GM12864 (cell line): ENCODE data around the gene GAR1.
"Not testable (repeated sequence)": the region's sequence is repeated elsewhere in the genome, so short reads cannot be mapped to it uniquely, and the experiment has no call there.

Source experiments
- DNase-seq: peaks from one replicate; pipeline ENCODE4 v3.0.0-alpha.2; 2011; ENCODE audit warnings: low read depth
- H3K4me3 ChIP-seq: 2 replicates; pipeline ENCODE4 v1.5.1; 2011; ENCODE audit warnings: mild to moderate bottlenecking, low read depth, low read length, control low read depth
- TF ChIP-seq, protein P1 (sequence below): IDR thresholded peaks from 2 replicates; pipeline ENCODE4 v1.5.1; 2011; ENCODE audit warnings: low read depth, mild to moderate bottlenecking, moderate library complexity, low read length, control low read depth, inconsistent platforms; ENCODE audit errors: missing control alignments

The GAR1 gene

DNA sequence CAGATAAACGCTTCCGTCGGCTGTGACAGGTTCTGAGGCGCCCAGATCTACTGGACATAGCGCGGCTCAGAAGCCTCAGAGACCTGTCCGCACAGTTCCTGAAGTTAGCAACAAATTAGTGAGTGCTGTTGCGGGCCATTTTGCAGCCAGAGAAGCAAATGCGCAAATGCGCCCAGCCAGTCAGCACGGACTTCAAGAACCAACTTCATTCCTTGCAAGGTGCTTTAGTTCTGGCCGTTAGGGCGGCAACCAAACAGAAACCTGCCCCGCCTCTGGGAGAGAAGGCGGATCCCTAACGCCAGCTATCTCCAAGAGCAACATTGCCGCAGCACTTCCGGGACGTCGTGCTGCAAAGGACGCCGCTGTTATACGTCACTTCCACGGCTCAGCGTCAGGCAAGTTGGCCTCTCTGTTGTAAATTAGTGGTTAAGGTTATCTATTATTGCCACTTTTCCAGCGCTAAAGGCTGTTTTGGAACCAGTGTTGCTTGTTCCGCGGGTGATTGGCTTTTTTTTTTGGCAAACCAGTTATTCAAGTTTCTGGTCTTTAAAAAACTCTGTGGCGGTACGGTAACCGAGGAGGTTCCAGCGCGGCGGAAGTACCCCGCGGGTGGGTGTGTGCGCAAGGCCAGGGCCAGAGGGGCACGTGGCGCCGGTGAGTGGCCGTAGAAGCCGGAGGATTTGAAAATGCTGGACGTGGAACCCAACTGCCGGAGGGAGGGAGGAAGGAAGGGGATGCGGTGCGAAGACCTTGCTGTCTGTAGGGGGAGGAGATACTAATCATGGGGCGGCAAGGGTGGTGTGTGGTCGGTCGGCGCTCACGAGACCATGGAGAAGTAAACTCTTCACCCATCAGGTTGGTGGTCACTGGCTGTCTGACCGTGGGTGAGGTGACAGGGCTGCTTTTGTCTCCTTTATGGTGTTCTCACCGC, at the start of gene GAR1:
TSS of gene GAR1 (plus strand) at position 612 of the 931 bp plus-strand sequence. CDS start 403 bp downstream, outside the sequence.
- peak within 1 kb of the TSS; percentile 100 for H3K4me3 ChIP-seq
- TF ChIP-seq, protein P1, sequence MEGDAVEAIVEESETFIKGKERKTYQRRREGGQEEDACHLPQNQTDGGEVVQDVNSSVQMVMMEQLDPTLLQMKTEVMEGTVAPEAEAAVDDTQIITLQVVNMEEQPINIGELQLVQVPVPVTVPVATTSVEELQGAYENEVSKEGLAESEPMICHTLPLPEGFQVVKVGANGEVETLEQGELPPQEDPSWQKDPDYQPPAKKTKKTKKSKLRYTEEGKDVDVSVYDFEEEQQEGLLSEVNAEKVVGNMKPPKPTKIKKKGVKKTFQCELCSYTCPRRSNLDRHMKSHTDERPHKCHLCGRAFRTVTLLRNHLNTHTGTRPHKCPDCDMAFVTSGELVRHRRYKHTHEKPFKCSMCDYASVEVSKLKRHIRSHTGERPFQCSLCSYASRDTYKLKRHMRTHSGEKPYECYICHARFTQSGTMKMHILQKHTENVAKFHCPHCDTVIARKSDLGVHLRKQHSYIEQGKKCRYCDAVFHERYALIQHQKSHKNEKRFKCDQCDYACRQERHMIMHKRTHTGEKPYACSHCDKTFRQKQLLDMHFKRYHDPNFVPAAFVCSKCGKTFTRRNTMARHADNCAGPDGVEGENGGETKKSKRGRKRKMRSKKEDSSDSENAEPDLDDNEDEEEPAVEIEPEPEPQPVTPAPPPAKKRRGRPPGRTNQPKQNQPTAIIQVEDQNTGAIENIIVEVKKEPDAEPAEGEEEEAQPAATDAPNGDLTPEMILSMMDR, result no peak
- peak; percentile 86 for DNase-seq

DNA sequence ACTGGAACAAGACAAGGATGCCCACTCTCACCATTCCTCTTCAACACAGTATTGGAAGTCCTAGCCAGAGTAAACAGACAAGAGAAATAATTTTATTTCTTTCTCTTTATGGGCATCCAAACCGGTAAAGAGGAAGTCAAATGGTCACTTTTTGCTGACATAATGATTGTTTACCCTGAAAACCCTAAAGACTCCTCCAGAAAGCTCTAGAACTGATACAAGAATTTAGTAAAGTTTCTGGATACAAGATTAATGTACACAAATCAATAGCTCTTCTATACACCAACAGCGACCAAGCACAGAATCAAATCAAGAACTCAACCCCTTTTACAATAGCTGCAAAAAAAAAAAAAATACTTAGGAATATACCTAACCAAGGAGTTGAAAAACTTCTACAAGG, 33.5 kb upstream of the GAR1 start:
- DNase-seq, H3K4me3 ChIP-seq: not testable (repeated sequence)

DNA sequence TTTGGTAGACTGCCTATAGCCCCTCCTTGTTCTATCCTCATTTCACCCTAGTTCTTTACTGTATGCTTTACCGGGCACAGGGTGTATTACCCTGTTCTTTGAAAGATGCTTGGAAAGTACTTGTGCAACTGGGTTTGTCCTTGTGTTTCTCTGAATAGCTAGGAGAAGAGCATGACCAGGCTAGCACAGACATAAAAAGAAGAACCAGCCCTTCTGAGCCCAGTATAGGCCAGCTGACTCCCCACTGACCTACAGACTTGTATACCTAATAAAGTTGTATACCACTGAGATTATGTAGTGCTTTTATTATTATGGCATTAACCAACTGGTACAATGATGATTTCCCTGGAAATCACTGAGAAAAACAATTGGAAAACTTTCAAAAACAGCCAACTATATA, 28.7 kb upstream of the GAR1 start:
- TF ChIP-seq, protein P1, result no peak

DNA sequence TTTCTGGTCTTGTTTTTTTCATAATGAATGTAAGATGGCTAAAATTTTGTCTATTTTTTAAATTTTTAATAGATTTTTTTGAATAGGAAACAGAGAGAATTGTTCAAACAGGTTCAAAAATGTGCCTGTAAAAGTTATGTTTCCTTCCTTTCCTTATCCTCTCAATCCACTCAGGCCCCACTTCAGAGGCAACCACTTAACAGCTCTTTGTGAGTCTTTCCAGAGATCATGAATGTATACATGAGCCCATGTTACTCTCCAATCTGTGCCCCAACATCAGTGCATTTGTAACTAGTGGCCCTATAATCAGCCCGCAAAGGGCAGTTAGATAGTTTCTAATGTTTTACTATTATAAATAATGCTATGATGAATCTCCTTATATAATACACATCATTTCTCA, 27.8 kb upstream of the GAR1 start:
- DNase-seq, result no peak
- TF ChIP-seq, protein P1, result no peak
- no peak overlapping the region for H3K4me3 ChIP-seq

More for the DNA sequence above, 28.7 kb upstream of the GAR1 start:
- no peak for DNase-seq
- no peak overlapping the region for H3K4me3 ChIP-seq

DNA sequence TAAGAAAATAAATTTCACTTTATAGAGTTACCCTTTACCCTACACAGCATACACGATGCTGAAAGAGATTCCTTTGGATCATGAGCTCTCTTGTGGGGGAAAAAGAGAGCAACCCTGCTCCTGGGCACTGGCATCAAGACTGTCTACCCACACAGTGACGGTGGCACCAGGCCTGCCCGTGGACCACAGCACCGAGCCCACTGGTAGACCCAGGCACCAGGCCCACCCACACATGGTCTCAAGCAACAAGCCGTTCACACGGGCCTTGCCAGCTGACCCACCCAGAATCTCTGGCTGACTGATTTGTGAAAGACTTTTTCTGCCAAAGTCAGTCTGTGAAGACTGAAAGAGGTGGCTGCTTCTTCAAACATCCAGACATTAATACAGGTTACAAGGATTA, 20.5 kb upstream of the GAR1 start:
- no peak for DNase-seq
- no peak overlapping the region for H3K4me3 ChIP-seq
- TF ChIP-seq, protein P1, result no peak

DNA sequence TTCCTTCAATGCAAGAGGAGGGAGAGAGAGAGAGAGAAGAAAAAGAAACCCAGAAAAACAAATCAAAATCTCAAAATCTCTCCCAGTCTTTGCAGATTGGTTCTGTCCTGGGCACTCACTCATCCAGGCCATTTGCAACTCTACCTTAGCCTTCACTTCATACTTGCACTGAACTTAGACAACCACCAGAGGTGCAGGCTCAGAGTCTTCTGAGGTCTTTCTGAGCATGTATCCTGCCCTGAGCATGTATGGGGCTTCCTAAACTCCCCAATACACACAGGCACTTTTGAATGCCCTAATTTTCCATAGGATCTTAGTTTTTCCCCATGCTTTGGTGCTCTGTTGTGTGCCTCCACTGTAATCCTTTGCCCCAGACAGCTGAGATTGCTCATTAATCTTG, 16.7 kb upstream of the GAR1 start:
- TF ChIP-seq, protein P1, result peak; percentile 11
- DNase-seq, result no peak
- H3K4me3 ChIP-seq, result no peak overlapping the region

DNA sequence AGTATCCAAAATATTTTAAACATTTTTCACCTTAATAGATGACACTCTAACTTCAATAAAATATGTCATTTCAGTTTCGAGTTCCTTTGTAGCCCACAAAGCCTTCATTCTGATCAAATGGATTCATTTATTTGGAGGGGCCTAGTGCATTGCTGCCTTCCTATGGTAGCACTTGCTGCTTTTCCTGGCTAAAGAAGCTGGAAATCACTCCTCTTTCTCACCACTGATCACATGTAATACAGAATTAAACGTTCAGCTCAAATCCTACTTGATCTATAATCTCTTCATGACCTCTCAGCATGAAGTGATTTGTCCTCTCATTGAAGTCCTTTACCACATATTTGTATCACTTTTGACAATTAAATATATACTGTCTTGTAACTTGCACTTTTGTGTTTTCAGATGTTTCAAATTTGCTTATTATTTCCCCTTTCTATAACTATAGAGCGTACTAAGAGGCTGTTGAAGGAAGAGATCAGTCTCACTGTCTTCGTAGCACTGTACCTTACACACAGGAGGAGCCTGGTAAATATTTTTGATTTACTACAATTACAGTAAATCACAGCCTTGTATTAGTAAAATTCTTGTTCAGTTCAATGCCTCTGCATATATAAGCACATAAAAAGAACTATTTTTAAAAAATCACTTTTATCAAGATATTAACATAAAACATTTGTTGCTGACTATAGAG, 14.3 kb upstream of the GAR1 start:
- H3K4me3 ChIP-seq, result no peak overlapping the region

More for the DNA sequence above, 14.3 kb upstream of the GAR1 start:
- no peak for DNase-seq
- TF ChIP-seq, protein P1, result no peak
